Measurements from ENCODE around the gene GPATCH4. TPM values are rescaled to one million over a fixed set of nuclear protein-coding genes. Genes with fewer than 3 reads are reported as not detected.

Gene GPATCH4
- total and polyA plus RNA-seq, 11 donors, result 8.8 to 67.5 (median 15.5) TPM

DNA sequence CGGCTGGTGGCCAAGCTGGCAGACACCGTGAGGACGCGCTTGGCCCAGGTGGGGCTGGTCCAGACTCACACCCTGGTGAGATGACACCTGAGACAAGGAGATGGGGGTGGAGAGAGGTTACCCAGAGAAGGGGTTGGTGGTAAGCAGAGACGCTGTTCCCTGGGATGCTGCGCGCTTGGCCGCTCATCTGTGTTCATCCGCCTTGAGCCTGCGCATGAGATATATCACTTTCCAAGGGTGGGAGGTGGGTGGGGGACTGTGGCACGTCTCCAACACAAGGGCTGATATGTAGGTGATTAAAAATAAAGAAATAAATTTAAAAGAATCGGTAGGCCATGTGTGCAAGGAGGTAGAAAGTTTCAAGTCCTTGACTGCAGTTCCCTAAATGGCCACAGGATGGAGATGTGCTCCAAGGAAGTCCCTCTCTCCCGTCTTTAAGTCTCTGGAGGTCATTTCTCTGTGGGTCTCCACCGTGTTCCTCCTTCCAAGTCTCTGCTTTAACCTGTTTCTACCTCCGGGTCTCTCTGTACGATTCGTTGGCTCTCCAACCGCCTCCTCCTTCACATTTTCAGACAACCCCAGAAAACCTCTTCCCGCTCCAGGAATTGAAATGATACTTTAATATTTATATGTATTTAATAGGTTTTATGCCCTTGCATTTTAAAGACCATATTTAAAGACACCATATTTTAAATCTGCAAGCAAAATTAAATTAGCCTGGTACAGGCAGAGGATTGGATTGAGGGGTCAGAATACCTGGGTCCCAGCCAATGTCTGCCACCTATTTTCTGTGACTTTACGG, 17.3 kb downstream of the GPATCH4 start:
- no peaks in the 10 kb centered on the region for H3K36me3 ChIP-seq
- no peaks in the 10 kb centered on the region for H3K27me3 ChIP-seq
- peak in 4 of 5 donors; percentile 63 to 70 (median 66) for DNase-seq
- H3K4me3 ChIP-seq, result no peak overlapping the region
- no peaks in the 10 kb centered on the region for H3K9me3 ChIP-seq
- TF ChIP-seq POLR2A (IDR thresholded peaks at IDR 0.05) (no peak), CTCF (IDR thresholded peaks at IDR 0.05) (peak; percentile 86 to 98 (median 93))
- WGBS, 4 donors, result 54 to 58% (median 57%) methylated on average over 20 of the region's 20 CpGs
- peaks cover 0 to 7% (median 0%) of the 10 kb centered on the region in 12 donors for H3K4me1 ChIP-seq
- ATAC-seq, result peak in 3 of 4 donors; percentile 27 to 55 (median 54)
- intact Hi-C loops (cut with DNase I), result loop anchor here (1.0 to 5.0 kb wide), 7 partner anchors 23 to 77 kb away; no protein-coding TSS in a partner anchor
- no peak overlapping the region for H3K27ac ChIP-seq

DNA sequence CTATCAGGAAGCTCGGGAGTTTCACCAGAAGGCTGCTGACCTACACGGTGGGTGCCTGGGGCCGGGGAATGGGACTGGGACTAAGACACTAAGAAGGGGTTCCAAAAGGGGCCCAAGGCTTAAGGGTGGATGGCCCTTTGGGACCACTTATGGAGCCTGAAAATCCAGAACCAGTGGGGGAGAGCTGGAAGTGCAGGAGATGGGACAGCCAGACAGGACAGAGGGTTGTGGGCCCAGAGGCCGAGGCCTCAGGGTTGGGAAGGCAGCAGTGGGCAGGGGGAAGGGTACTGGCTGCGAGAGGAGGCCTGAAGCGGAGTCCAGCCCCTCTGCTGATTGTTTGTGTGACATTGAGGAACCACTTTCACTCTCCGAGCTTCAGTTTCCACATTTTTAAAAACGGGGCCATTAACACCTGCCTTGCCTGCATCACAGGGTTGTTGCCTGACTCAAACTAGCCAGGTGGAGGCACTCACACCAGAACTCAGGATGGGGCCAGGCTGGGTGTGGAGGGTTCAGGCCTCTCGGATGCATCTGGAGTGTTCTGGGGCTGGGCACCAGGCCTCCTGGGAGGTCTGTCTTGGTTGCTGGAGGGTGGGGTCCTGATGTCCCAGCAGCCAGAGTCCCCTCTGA, 18.8 kb downstream of the GPATCH4 start:
- Histone ChIP-seq H3K27me3 (no peaks in the 10 kb centered on the region), H3K9me3 (no peaks in the 10 kb centered on the region), H3K4me3 (peak overlapping the region in 1 of 12 donors; percentile 26), H3K36me3 (no peaks in the 10 kb centered on the region), H3K4me1 (peaks cover 0 to 7% (median 0%) of the 10 kb centered on the region in 12 donors), H3K27ac (no peak overlapping the region)
- ATAC-seq (no peak), DNase-seq (no peak)
- TF ChIP-seq CTCF (IDR thresholded peaks at IDR 0.05) (no peak), POLR2A (IDR thresholded peaks at IDR 0.05) (no peak)
- WGBS, 4 donors, result 77 to 82% (median 79%) methylated on average over 8 to 9 of the region's 9 CpGs
- intact Hi-C loops (cut with DNase I), result loop anchor here in 9 of 10 donors (2.0 to 5.0 kb wide), 5 partner anchors 70 to 75 kb away; no protein-coding TSS in a partner anchor

- TF ChIP-seq CTCF (IDR thresholded peaks at IDR 0.05) (no peak), POLR2A (IDR thresholded peaks at IDR 0.05) (no peak)
- peaks cover 0 to 7% (median 0%) of the 10 kb centered on the region in 12 donors for H3K4me1 ChIP-seq
- ATAC-seq (no peak), DNase-seq (no peak)
- 69 to 83% (median 80%) methylated on average over 18 to 21 of the region's 21 CpGs for WGBS, 4 donors
- H3K9me3 ChIP-seq, result no peaks in the 10 kb centered on the region
- intact Hi-C loops (cut with DNase I), result loop anchor here in 9 of 10 donors (2.0 to 5.0 kb wide), 5 partner anchors 70 to 75 kb away; no protein-coding TSS in a partner anchor
- H3K27me3 ChIP-seq, result no peaks in the 10 kb centered on the region
- no peak overlapping the region for H3K27ac ChIP-seq
- peak overlapping the region in 1 of 12 donors; percentile 26 for H3K4me3 ChIP-seq
- H3K36me3 ChIP-seq, result no peaks in the 10 kb centered on the region
These were observed 19.5 kb downstream of the GPATCH4 start for GRCh38 chr1:156581661-156582387.

All from heart left ventricle (tissue), 16 donors.